OCI-LY7 (cell line): ENCODE measurements around the gene ZNF526. TPM values are rescaled to one million over a fixed set of nuclear protein-coding genes. Genes with fewer than 3 reads are reported as not detected.

Experiments
- BruUV-seq: library from RNA; stranded (reverse); fragments of 400-500 nt; replicated peaks from 2 replicates; lab custom pipeline; 2021; lab: Mats Ljungman, UMichigan
- CTCF ChIA-PET: fragments of 300-600 bp; sonication (Branson Sonifier 250); formaldehyde crosslinking; loops from one replicate; lab custom pipeline; 2022; ENCODE audit warnings: antibody characterized with exemption; ENCODE audit not compliant: unreplicated experiment; lab: Charles Lee
- POLR2A ChIA-PET: fragments of 300-600 bp; sonication (Branson Sonifier 250); formaldehyde crosslinking; loops from one replicate; lab custom pipeline; 2022; ENCODE audit warnings: antibody characterized with exemption; lab: Charles Lee
- DNase-seq: peaks from one replicate; pipeline ENCODE4 v3.0.0-alpha.2; 2015; ENCODE audit warnings: low spot score
- H2AFZ ChIP-seq: fragments of 200-600 bp; sonication (generic), shearing (Covaris generic); 2 replicates; pipeline ENCODE4 v1.6.1; 2014; ENCODE audit warnings: mild to moderate bottlenecking, antibody characterized with exemption, low read length, moderate library complexity
- H3K27ac ChIP-seq: fragments of 200-600 bp; sonication (generic); 2 replicates; pipeline ENCODE4 v1.5.1; 2014; ENCODE audit warnings: mixed run types, low read depth, mild to moderate bottlenecking, moderate library complexity, low read length, inconsistent platforms; ENCODE audit not compliant: poor library complexity, severe bottlenecking
- H3K36me3 ChIP-seq: fragments of 200-600 bp; sonication (generic); 2 replicates; pipeline ENCODE4 v1.6.1; 2014; ENCODE audit warnings: mild to moderate bottlenecking, antibody characterized with exemption, low read length, moderate library complexity, mixed read lengths; ENCODE audit not compliant: insufficient read depth
- H3K4me1 ChIP-seq: fragments of 200-600 bp; sonication (generic); 2 replicates; pipeline ENCODE4 v1.5.1; 2014; ENCODE audit warnings: mild to moderate bottlenecking, low read length; ENCODE audit not compliant: insufficient read depth, poor library complexity, severe bottlenecking
- H3K4me2 ChIP-seq: fragments of 200-600 bp; sonication (generic); 2 replicates; pipeline ENCODE4 v1.6.1; 2014; ENCODE audit warnings: mild to moderate bottlenecking, low read length
- H3K4me3 ChIP-seq: fragments of 200-600 bp; sonication (generic); 2 replicates; pipeline ENCODE4 v1.5.1; 2014; ENCODE audit warnings: mild to moderate bottlenecking, low read depth, low read length; ENCODE audit not compliant: poor library complexity, severe bottlenecking
- H3K79me2 ChIP-seq: fragments of 200-600 bp; sonication (generic); 2 replicates; pipeline ENCODE4 v1.6.1; 2016; ENCODE audit warnings: low read depth, mild to moderate bottlenecking, low read length, moderate library complexity, mixed read lengths; ENCODE audit not compliant: insufficient read depth
- H3K9me2 ChIP-seq: fragments of 200-600 bp; sonication (generic); 2 replicates; pipeline ENCODE4 v1.6.1; 2016; ENCODE audit warnings: mild to moderate bottlenecking, low read length, mixed read lengths; ENCODE audit not compliant: insufficient read depth
- H3K9me3 ChIP-seq: fragments of 200-600 bp; sonication (generic); 2 replicates; pipeline ENCODE4 v1.6.1; 2014; ENCODE audit warnings: mild to moderate bottlenecking, mixed run types, low read length, mixed read lengths
- H4K20me1 ChIP-seq: fragments of 200-600 bp; sonication (generic); 2 replicates; pipeline ENCODE4 v1.6.1; 2014; ENCODE audit warnings: mild to moderate bottlenecking, antibody characterized with exemption, low read length, moderate library complexity, mixed read lengths; ENCODE audit not compliant: insufficient read depth
- CTCF ChIP-seq: fragments of 200-600 bp; sonication (generic); conservative IDR thresholded peaks from 2 replicates; pipeline ENCODE4 v1.5.1; 2014; ENCODE audit warnings: mild to moderate bottlenecking, antibody characterized with exemption, low read length, moderate library complexity, mixed read lengths
- EZH2phosphoT487 ChIP-seq: fragments of 200-600 bp; sonication (generic); IDR thresholded peaks from 2 replicates; pipeline ENCODE4 v1.6.1; 2018; ENCODE audit warnings: low read depth, borderline replicate concordance, mild to moderate bottlenecking, mixed run types, antibody characterized with exemption, low read length, moderate library complexity, mixed read lengths
- intact Hi-C: fragments of 100-400 bp; cut with micrococcal nuclease; formaldehyde crosslinking; loops from one replicate; pipeline ENCODE4 v1.10.0; 2022; ENCODE audit not compliant: unreplicated experiment
- total RNA-seq, 2 experiments: library from RNA; depleted of rRNA in 1 of 2; stranded (reverse); fragments of >200 nt in 1 of 2; shearing (Covaris generic) in 1 of 2; gene quantifications; 2 replicates each; pipeline ENCODE4 v1.2.3, GENCODE V29; 2014 to 2022

Gene ZNF526
- total RNA-seq, 2 experiments from 2014 or later: 9.0 to 12.7 TPM

GRCh38 chr19:42197375-42197817 lies 22.7 kb upstream of the ZNF526 start:
- H3K9me2 ChIP-seq: no peaks in the 10 kb centered on the region
- no peak overlapping the region for H2AFZ ChIP-seq
- H3K4me2 ChIP-seq: no peak overlapping the region
- peaks cover 61% of the 10 kb centered on the region for H3K36me3 ChIP-seq
- H3K4me1 ChIP-seq: peaks cover 55% of the 10 kb centered on the region
- no peak overlapping the region for H3K27ac ChIP-seq
- DNase-seq: no peak
- no peak overlapping the region for H3K4me3 ChIP-seq
- ChIA-PET POLR2A (no interaction called here), CTCF (no interaction called here)
- peaks cover 4% of the 10 kb centered on the region; the same call in 1 of the 2 replicates for H4K20me1 ChIP-seq
- no peaks in the 10 kb centered on the region for H3K9me3 ChIP-seq
- no TSS peak for BruUV-seq
- H3K79me2 ChIP-seq: peaks cover 5% of the 10 kb centered on the region; the same call in 1 of the 2 replicates
- TF ChIP-seq CTCF: no peak
- TF ChIP-seq EZH2phosphoT487: no peak
- intact Hi-C loops: no loop called here

- BruUV-seq: TSS peak; percentile 65
- Histone ChIP-seq H3K36me3 (peaks cover 76% of the 10 kb centered on the region), H4K20me1 (peaks cover 4% of the 10 kb centered on the region; the same call in 1 of the 2 replicates), H3K9me2 (no peaks in the 10 kb centered on the region), H2AFZ (no peak overlapping the region), H3K79me2 (peaks cover 6% of the 10 kb centered on the region; the same call in 1 of the 2 replicates), H3K4me3 (peak overlapping the region; percentile 57), H3K4me2 (peak overlapping the region; percentile 86), H3K4me1 (peaks cover 66% of the 10 kb centered on the region), H3K27ac (peak overlapping the region; percentile 76), H3K9me3 (no peaks in the 10 kb centered on the region)
- intact Hi-C loops: no loop called here
- ChIA-PET CTCF (interaction anchor here (0.5 to 0.6 kb wide), 3 partner anchors 8 to 97 kb away, joined by 3 to 4 read pairs (median 4); no protein-coding TSS in a partner anchor), POLR2A (interaction anchor here (0.5 to 1.1 kb wide), 2 partner anchors 85 to 429 kb away, joined by 3 to 4 read pairs; no protein-coding TSS in a partner anchor)
- DNase-seq: peak; percentile 87
- TF ChIP-seq EZH2phosphoT487 (no peak), CTCF (no peak)
Measured at GRCh38 chr19:42198676-42199439, 21.3 kb upstream of the ZNF526 start.
